ENCODE data around the gene CHRNA4. TPM values are rescaled to one million over a fixed set of nuclear protein-coding genes. Genes with fewer than 3 reads are reported as not detected.

Gene CHRNA4
- total and polyA plus RNA-seq, 2 of the 4 experiments (the other 2 are of a cell fraction): not detected

DNA sequence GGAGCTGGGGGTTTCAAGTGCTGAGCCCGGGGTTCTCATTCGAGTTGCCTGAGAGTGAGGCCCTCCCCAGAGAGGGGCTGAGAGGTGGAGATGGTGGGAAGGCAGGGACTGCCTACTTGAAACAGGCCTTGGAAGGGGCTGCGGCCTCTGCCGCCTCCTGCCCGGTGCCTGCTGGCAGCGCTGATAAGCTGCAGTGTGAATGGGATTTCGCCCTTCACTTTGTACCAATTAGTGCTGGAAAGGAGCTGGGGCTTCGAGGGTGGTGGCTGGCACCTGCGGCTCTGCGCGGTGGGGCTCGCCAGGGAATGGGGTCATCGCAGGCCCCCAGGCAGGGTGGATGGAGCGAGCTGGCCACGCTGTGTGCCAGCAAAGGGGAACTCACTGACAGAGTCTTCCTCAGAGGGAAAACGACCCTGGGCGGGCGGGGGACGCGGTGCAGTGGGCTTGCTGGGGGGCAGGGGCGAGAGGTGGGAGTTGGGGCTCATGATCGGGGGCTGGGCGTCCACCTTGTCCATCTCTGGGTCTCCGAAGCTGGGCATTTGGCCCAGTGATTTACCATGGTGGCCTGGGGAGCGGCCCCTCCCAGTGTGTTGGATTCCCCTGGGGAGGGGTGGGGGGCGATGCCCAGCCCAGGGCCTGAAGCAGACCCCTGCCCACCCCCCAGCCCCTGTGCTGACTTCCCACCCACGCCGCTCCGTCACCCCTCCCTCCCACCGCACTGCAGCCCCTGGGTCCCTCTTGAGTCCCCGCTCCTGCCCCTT is 45.2 kb downstream of the CHRNA4 start:
- no peak overlapping the region for H3K27ac ChIP-seq (ENCODE audit: insufficient read depth, low read length)
- H3K14ac ChIP-seq (replicated peaks; ENCODE audit: low read depth, low read length): no peak overlapping the region
- H4K8ac ChIP-seq (ENCODE audit: low read depth in 2 of 2, low read length in 2 of 2): no peak overlapping the region
- H2AK9ac ChIP-seq (replicated peaks; ENCODE audit: low read depth, low read length, poor library complexity): no peak overlapping the region
- no peak overlapping the region for H2AK5ac ChIP-seq (ENCODE audit: low read depth, low read length)
- no peaks in the 10 kb centered on the region for H3K9me3 ChIP-seq (ENCODE audit: control insufficient read depth, insufficient read depth, low read length)
- H4K91ac ChIP-seq (ENCODE audit: insufficient read depth, low read depth, low read length): no peak overlapping the region
- WGBS, 2 experiments (ENCODE audit: extremely low coverage in 2 of 2, insufficient read length in 1 of 2): 80% methylated on average over 9 of the region's 31 CpGs; no CpG with 5 or more reads in 1 of the 2 experiments
- H3K9me1 ChIP-seq (ENCODE audit: insufficient read depth, low read length): no peaks in the 10 kb centered on the region
- dilution Hi-C loops (cut with HindIII; ENCODE audit: low sequenced_read_pairs, unreplicated experiment) (no loop called here), intact Hi-C loops (cut with micrococcal nuclease) (no loop called here), in situ Hi-C loops (cut with MboI; ENCODE audit: low sequenced_read_pairs) (no loop called here)
- no peak overlapping the region for H3K9ac ChIP-seq (ENCODE audit: low read depth, low read length)
- no peak overlapping the region for H3K4me2 ChIP-seq (ENCODE audit: low read depth, low read length)
- H3K18ac ChIP-seq (ENCODE audit: low read depth, low read length): no peak overlapping the region
- no peak overlapping the region for H3K56ac ChIP-seq (ENCODE audit: extremely low read depth, insufficient read depth, low read length)
- H3K23ac ChIP-seq (ENCODE audit: low read depth, low read length): no peak overlapping the region
- H4K5ac ChIP-seq (ENCODE audit: low read depth, low read length): no peak overlapping the region
- CTCF ChIA-PET: no interaction called here
- no peak overlapping the region for H2BK20ac ChIP-seq (ENCODE audit: low read depth, low read length)
- no peak for ATAC-seq (ENCODE audit: low read depth)
- no peak overlapping the region for H2BK120ac ChIP-seq (ENCODE audit: low read depth, low read length)
- peaks cover 12% of the 10 kb centered on the region; the same call in 1 of the 2 replicates for H3K4me1 ChIP-seq (ENCODE audit: control insufficient read depth, insufficient read depth, low read length)
- H3K27me3 ChIP-seq (ENCODE audit: control insufficient read depth, insufficient read depth, low read length): peaks cover 19% of the 10 kb centered on the region; the same call in 1 of the 2 replicates
- no peaks in the 10 kb centered on the region for H3K36me3 ChIP-seq (ENCODE audit: control insufficient read depth, insufficient read depth, low read length)
- no peak overlapping the region for H3K4me3 ChIP-seq (ENCODE audit: insufficient read depth, low read depth, low read length)
- no peaks in the 10 kb centered on the region for H4K20me1 ChIP-seq (ENCODE audit: insufficient read depth, low read length)
- DNase-seq: no peak
- no TSS peak for BruUV-seq (replicated peaks)
- no peak overlapping the region for H2AFZ ChIP-seq (replicated peaks; ENCODE audit: low read length, poor library complexity)
- no peak for TF ChIP-seq RFX5 (IDR thresholded peaks at IDR 0.05; ENCODE audit: low read depth, low read length)
- no peak for TF ChIP-seq MXI1 (IDR thresholded peaks at IDR 0.05; ENCODE audit: borderline replicate concordance, low read depth, low read length)
- no peak for TF ChIP-seq NFE2L2 (IDR thresholded peaks at IDR 0.05; ENCODE audit: low read depth, low read length)
- TF ChIP-seq, protein P1, sequence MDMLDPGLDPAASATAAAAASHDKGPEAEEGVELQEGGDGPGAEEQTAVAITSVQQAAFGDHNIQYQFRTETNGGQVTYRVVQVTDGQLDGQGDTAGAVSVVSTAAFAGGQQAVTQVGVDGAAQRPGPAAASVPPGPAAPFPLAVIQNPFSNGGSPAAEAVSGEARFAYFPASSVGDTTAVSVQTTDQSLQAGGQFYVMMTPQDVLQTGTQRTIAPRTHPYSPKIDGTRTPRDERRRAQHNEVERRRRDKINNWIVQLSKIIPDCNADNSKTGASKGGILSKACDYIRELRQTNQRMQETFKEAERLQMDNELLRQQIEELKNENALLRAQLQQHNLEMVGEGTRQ (IDR thresholded peaks at IDR 0.05; ENCODE audit: low read depth, low read length): no peak
- TF ChIP-seq SMC3 (IDR thresholded peaks at IDR 0.05; ENCODE audit: low read depth, low read length): no peak
- no peak for TF ChIP-seq RCOR1 (IDR thresholded peaks at IDR 0.05; ENCODE audit: insufficient replicate concordance, low read length)
- TF ChIP-seq CEBPB (IDR thresholded peaks at IDR 0.05; ENCODE audit: low read depth, low read length): no peak
- TF ChIP-seq, protein P2, sequence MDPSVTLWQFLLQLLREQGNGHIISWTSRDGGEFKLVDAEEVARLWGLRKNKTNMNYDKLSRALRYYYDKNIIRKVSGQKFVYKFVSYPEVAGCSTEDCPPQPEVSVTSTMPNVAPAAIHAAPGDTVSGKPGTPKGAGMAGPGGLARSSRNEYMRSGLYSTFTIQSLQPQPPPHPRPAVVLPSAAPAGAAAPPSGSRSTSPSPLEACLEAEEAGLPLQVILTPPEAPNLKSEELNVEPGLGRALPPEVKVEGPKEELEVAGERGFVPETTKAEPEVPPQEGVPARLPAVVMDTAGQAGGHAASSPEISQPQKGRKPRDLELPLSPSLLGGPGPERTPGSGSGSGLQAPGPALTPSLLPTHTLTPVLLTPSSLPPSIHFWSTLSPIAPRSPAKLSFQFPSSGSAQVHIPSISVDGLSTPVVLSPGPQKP (IDR thresholded peaks at IDR 0.05; ENCODE audit: borderline replicate concordance, low read depth, low read length): no peak
- TF ChIP-seq RAD21 (IDR thresholded peaks at IDR 0.05; ENCODE audit: low read length): no peak
- no peak for TF ChIP-seq BHLHE40 (IDR thresholded peaks at IDR 0.05; ENCODE audit: low read depth, low read length)
- TF ChIP-seq MAFK (IDR thresholded peaks at IDR 0.05; ENCODE audit: low read depth, low read length): no peak
- TF ChIP-seq CHD1 (IDR thresholded peaks at IDR 0.05; ENCODE audit: low read depth, low read length): no peak
- TF ChIP-seq CTCF (conservative IDR thresholded peaks at IDR 0.05; ENCODE audit: low read depth, low read length): no peak
- no peak for TF ChIP-seq MAZ (IDR thresholded peaks at IDR 0.05; ENCODE audit: borderline replicate concordance, low read depth, low read length)
- TF ChIP-seq FOS (IDR thresholded peaks at IDR 0.05; ENCODE audit: low read depth, low read length): no peak
- TF ChIP-seq POLR2A (IDR thresholded peaks at IDR 0.05; ENCODE audit: low read depth, low read length): no peak
- POLR2A ChIA-PET (ENCODE audit: unreplicated experiment): no interaction called here
- H2BK5ac ChIP-seq (ENCODE audit: low read depth, low read length, poor library complexity, severe bottlenecking): no peak overlapping the region
- no peaks in the 10 kb centered on the region for H3K79me1 ChIP-seq (ENCODE audit: low read depth in 1 of 2, low read length in 2 of 2)
- H3K4ac ChIP-seq (ENCODE audit: low read depth, low read length): no peak overlapping the region
- no peak overlapping the region for H2BK15ac ChIP-seq (ENCODE audit: low read depth, low read length)
